ENCODE measurements around the gene GYS1. TPM values are rescaled to one million over a fixed set of nuclear protein-coding genes. Genes with fewer than 3 reads are reported as not detected.
"Not testable (repeated sequence)": the region's sequence is repeated elsewhere in the genome, so short reads cannot be mapped to it uniquely, and the experiment has no call there.

The GYS1 gene
- total RNA-seq, 1 donor from 2014 or later = 50.7 TPM

GRCh38 chr19:49020342-49020741 is 27.2 kb upstream of the GYS1 start:
- H3K4me1 Mint-ChIP-seq = peaks cover 32% of the 10 kb centered on the region
- peaks cover 3% of the 10 kb centered on the region for H3K27me3 Mint-ChIP-seq
- H3K9me3 Mint-ChIP-seq = no peaks in the 10 kb centered on the region
- intact Hi-C loops (cut with micrococcal nuclease) = no loop called here
- no peak for ATAC-seq (ENCODE audit: low read depth)
- no peak overlapping the region for H3K27ac Mint-ChIP-seq
- H3K36me3 Mint-ChIP-seq (ENCODE audit: low read depth) = peaks cover 8% of the 10 kb centered on the region
- no peak for DNase-seq
- TF ChIP-seq, protein P1, sequence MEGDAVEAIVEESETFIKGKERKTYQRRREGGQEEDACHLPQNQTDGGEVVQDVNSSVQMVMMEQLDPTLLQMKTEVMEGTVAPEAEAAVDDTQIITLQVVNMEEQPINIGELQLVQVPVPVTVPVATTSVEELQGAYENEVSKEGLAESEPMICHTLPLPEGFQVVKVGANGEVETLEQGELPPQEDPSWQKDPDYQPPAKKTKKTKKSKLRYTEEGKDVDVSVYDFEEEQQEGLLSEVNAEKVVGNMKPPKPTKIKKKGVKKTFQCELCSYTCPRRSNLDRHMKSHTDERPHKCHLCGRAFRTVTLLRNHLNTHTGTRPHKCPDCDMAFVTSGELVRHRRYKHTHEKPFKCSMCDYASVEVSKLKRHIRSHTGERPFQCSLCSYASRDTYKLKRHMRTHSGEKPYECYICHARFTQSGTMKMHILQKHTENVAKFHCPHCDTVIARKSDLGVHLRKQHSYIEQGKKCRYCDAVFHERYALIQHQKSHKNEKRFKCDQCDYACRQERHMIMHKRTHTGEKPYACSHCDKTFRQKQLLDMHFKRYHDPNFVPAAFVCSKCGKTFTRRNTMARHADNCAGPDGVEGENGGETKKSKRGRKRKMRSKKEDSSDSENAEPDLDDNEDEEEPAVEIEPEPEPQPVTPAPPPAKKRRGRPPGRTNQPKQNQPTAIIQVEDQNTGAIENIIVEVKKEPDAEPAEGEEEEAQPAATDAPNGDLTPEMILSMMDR (IDR thresholded peaks at IDR 0.05) = no peak
- CTCF ChIA-PET = interaction anchor here (2.6 kb wide), 1 partner anchor 21 kb away, joined by 8 read pairs; no protein-coding TSS in a partner anchor
- H3K4me3 Mint-ChIP-seq = no peak overlapping the region
- POLR2A ChIA-PET = interaction anchor here (0.5 to 1.3 kb wide), 4 partner anchors 27 to 740 kb away, joined by 3 to 5 read pairs (median 4); partner anchors contain the start of genes GYS1 and RUVBL2

GRCh38 chr19:49019242-49019932 is 26.3 kb upstream of the GYS1 start:
- CTCF ChIA-PET = interaction anchor here (0.6 to 2.6 kb wide), 4 partner anchors 20 to 1156 kb away, joined by 3 to 8 read pairs (median 3); partner anchors contain the start of genes LIN7B and RUVBL2
- ATAC-seq (ENCODE audit: low read depth) = peak; percentile 63
- DNase-seq = peak; percentile 69
- H3K27ac Mint-ChIP-seq = no peak overlapping the region
- POLR2A ChIA-PET = interaction anchor here (0.6 to 1.3 kb wide), 4 partner anchors 11 to 469 kb away, joined by 3 to 4 read pairs (median 3); partner anchors contain the start of genes GYS1 and RUVBL2
- peaks cover 32% of the 10 kb centered on the region for H3K4me1 Mint-ChIP-seq
- peaks cover 15% of the 10 kb centered on the region for H3K36me3 Mint-ChIP-seq (ENCODE audit: low read depth)
- peak overlapping the region; percentile 87 for H3K4me3 Mint-ChIP-seq
- no peaks in the 10 kb centered on the region for H3K9me3 Mint-ChIP-seq
- peaks cover 3% of the 10 kb centered on the region for H3K27me3 Mint-ChIP-seq
- TF ChIP-seq, protein P1 (IDR thresholded peaks at IDR 0.05) = no peak
- intact Hi-C loops (cut with micrococcal nuclease) = loop anchor here (2.0 to 5.0 kb wide), 3 partner anchors 27 to 433 kb away; partner anchors contain the start of genes ALDH16A1, CGB7, GYS1 and PIH1D1

DNA sequence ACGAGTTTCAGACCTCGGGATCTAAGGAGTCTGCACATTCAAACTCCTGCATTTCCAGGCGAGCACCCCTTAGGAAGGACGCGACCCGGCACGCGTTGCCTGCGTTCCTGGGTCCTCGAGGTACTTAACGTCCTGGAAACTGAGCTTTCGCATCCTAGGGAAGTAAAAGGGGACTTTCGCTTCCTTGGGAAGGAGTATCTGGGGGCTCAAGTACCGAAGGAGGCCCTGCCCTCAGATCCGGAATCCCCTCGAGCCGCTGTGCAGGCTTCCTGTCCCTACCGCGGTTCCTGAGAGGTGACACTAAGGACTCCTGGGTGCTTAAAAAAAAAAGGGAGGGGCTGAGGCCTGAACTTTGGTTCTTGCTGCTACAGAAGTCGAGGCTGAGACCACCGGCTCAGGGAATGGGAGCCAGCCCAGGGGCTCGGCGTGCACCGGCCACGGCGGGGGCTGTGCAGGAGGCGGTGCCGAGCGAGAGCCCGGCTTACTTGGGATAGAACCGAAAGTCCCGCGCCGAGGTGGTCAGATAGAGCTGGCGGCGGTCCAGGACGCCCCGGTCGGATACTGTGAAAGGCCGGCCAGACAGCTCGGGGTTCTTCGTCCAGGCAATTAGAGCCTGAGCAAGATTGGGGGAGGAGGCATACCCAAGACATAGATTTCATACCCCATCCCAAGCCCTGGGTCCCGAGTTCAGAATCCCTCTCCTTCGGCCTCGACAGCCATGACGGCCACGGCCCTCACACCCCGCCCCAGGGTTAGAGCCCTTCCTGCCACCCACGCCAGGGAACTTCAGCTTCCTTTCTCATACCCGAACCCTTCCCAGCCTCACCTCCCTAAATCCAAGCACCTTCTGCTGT is 25.5 kb upstream of the GYS1 start:
- H3K9me3 Mint-ChIP-seq; DNase-seq; H3K27me3 Mint-ChIP-seq; ATAC-seq (ENCODE audit: low read depth); H3K27ac Mint-ChIP-seq: not testable (repeated sequence)
- intact Hi-C loops (cut with micrococcal nuclease) = loop anchor here (2.0 to 5.0 kb wide), 3 partner anchors 26 to 434 kb away; partner anchors contain the start of genes ALDH16A1, CGB7, GYS1 and PIH1D1
- H3K36me3 Mint-ChIP-seq (ENCODE audit: low read depth) = peaks cover 23% of the 10 kb centered on the region
- H3K4me1 Mint-ChIP-seq = peaks cover 32% of the 10 kb centered on the region
- POLR2A ChIA-PET = interaction anchor here (0.6 to 1.3 kb wide), 5 partner anchors 25 to 832 kb away, joined by 3 to 6 read pairs (median 3); partner anchors contain the start of genes GYS1 and RUVBL2
- CTCF ChIA-PET = interaction anchor here (0.6 to 2.6 kb wide), 4 partner anchors 19 to 1155 kb away, joined by 3 to 8 read pairs (median 4); partner anchors contain the start of genes LIN7B and RUVBL2
- peak overlapping the region; percentile 87 for H3K4me3 Mint-ChIP-seq

DNA sequence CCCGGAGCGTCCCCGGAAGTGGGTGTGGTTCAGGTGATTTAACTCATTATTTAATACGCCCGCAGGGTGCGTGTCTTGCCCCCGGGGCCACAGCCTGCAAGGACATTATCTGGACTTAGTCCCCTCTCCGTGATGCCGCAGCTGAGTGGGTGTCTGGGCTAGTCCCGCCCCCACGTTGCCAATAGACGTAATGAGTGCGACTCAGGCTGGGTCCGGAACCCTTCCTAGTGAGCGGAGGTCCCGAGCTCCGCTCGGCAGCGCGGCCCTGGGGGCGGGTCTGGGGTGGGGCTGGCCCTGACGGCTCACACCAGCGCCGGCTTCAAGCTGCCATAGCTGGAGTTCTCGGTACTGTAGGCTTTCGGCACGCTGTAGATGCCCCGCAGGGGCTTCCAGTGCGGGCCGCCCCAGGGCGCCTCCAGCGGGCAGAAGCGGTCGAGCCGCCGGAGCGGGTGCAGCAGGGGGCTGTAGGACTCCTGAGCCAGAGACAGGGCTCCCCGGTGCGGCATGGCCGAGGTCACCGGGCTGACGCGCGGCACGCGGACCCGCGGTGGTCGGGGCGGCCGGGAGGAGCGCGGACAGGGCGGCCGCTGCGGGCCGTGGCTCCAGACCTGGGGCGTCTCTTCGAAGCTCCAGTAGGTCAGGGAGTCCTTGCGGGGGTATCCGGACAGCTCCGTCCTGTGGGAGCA is 24.7 kb upstream of the GYS1 start:
- CTCF ChIA-PET = interaction anchor here (1.3 to 2.6 kb wide), 2 partner anchors 18 to 24 kb away, joined by 4 to 8 read pairs; partner anchors contain the start of gene RUVBL2

More for the DNA sequence above, 24.7 kb upstream of the GYS1 start:
- DNase-seq (peak; percentile 70), ATAC-seq (ENCODE audit: low read depth) (peak; percentile 77)
- H3K4me1 Mint-ChIP-seq = peaks cover 32% of the 10 kb centered on the region
- H3K36me3 Mint-ChIP-seq (ENCODE audit: low read depth) = peaks cover 26% of the 10 kb centered on the region
- peak overlapping the region; percentile 87 for H3K4me3 Mint-ChIP-seq
- no peak overlapping the region for H3K27ac Mint-ChIP-seq
- TF ChIP-seq, protein P1 (IDR thresholded peaks at IDR 0.05) = no peak
- H3K27me3 Mint-ChIP-seq = peaks cover 3% of the 10 kb centered on the region
- POLR2A ChIA-PET = interaction anchor here (0.6 to 1.2 kb wide), 5 partner anchors 24 to 1459 kb away, joined by 3 to 6 read pairs (median 4); partner anchors contain the start of genes GYS1 and RUVBL2
- no peaks in the 10 kb centered on the region for H3K9me3 Mint-ChIP-seq
- intact Hi-C loops (cut with micrococcal nuclease) = loop anchor here (2.0 to 5.0 kb wide), 3 partner anchors 25 to 434 kb away; partner anchors contain the start of genes ALDH16A1, CGB7, GYS1 and PIH1D1

All from activated B cell treated with CpG ODN at 0.5 μM for 24 hours (primary cell).